ENCODE results near the gene ADARB2. TPM values are rescaled to one million over a fixed set of nuclear protein-coding genes. Genes with fewer than 3 reads are reported as not detected.

Gene ADARB2
- total and polyA plus RNA-seq, 4 donors, result 0.55 to 0.70 (median 0.59) TPM; not detected in 1

- Histone ChIP-seq H3K9me3 (ENCODE audit: control insufficient read depth in 4 of 4, low read length in 3 of 4) (peaks cover 0 to 4% (median 0%) of the 10 kb centered on the region in 4 donors), H3K9ac (ENCODE audit: low read depth in 1 of 2, low read length in 2 of 2) (no peak overlapping the region), H3K36me3 (ENCODE audit: control insufficient read depth in 4 of 4, insufficient read depth in 3 of 4, low read depth in 1 of 4, low read length in 3 of 4) (no peaks in the 10 kb centered on the region), H3K4me3 (ENCODE audit: low read depth in 1 of 3, low read length in 3 of 3) (no peak overlapping the region), H3K27me3 (ENCODE audit: control insufficient read depth in 4 of 4, insufficient read depth in 4 of 4, low read length in 3 of 4) (no peaks in the 10 kb centered on the region), H3K27ac (ENCODE audit: low read depth in 1 of 2, low read length in 2 of 2) (no peak overlapping the region), H3K4me1 (ENCODE audit: control insufficient read depth in 4 of 4, insufficient read depth in 4 of 4, low read length in 3 of 4) (no peaks in the 10 kb centered on the region)
- WGBS, result 58% methylated on average over 20 of the region's 20 CpGs
- TF ChIP-seq ZBTB33 (IDR thresholded peaks at IDR 0.05), result no peak
- TF ChIP-seq MAX (IDR thresholded peaks at IDR 0.05), result no peak
- TF ChIP-seq JUND (IDR thresholded peaks at IDR 0.05), result no peak
- no peak for TF ChIP-seq NR2F2 (IDR thresholded peaks at IDR 0.05)
- no peak for TF ChIP-seq HNF4G (IDR thresholded peaks at IDR 0.05)
- TF ChIP-seq RXRA (IDR thresholded peaks at IDR 0.05), result no peak
- TF ChIP-seq FOXA1 (IDR thresholded peaks at IDR 0.05), result no peak
- TF ChIP-seq TAF1 (conservative IDR thresholded peaks at IDR 0.05), result no peak
- TF ChIP-seq SP1 (IDR thresholded peaks at IDR 0.05), result no peak
- DNase-seq (ENCODE audit: low spot score), result no peak
Measured at GRCh38 chr10:1594372-1595241, 142.7 kb downstream of the ADARB2 start.

GRCh38 chr10:1591742-1592141 is 145.6 kb downstream of the ADARB2 start:
- DNase-seq (ENCODE audit: low spot score), result no peak
- WGBS, result 84% methylated on average over 8 of the region's 8 CpGs

More at GRCh38 chr10:1591742-1592141, 145.6 kb downstream of the ADARB2 start:
- H3K27me3 ChIP-seq (ENCODE audit: control insufficient read depth in 4 of 4, insufficient read depth in 4 of 4, low read length in 3 of 4), result no peaks in the 10 kb centered on the region
- no peak overlapping the region for H3K9ac ChIP-seq (ENCODE audit: low read depth in 1 of 2, low read length in 2 of 2)
- no peaks in the 10 kb centered on the region for H3K9me3 ChIP-seq (ENCODE audit: control insufficient read depth in 4 of 4, low read length in 3 of 4)
- H3K4me1 ChIP-seq (ENCODE audit: control insufficient read depth in 4 of 4, insufficient read depth in 4 of 4, low read length in 3 of 4), result no peaks in the 10 kb centered on the region
- H3K36me3 ChIP-seq (ENCODE audit: control insufficient read depth in 4 of 4, insufficient read depth in 3 of 4, low read depth in 1 of 4, low read length in 3 of 4), result no peaks in the 10 kb centered on the region
- no peak overlapping the region for H3K27ac ChIP-seq (ENCODE audit: low read depth in 1 of 2, low read length in 2 of 2)
- no peak overlapping the region for H3K4me3 ChIP-seq (ENCODE audit: low read depth in 1 of 3, low read length in 3 of 3)
- TF ChIP-seq RAD21 (IDR thresholded peaks at IDR 0.05), result no peak
- no peak for TF ChIP-seq NR2F2 (IDR thresholded peaks at IDR 0.05)
- TF ChIP-seq FOXA1 (IDR thresholded peaks at IDR 0.05), result no peak
- no peak for TF ChIP-seq RXRA (IDR thresholded peaks at IDR 0.05)
- no peak for TF ChIP-seq ATF3 (IDR thresholded peaks at IDR 0.05)
- no peak for TF ChIP-seq FOXA2 (IDR thresholded peaks at IDR 0.05)
- no peak for TF ChIP-seq CTCF (IDR thresholded peaks at IDR 0.05; ENCODE audit: low read depth, low read length, missing input control)
